GM19025 (cell line): Measurements from ENCODE around the gene SRMS.
A peak's percentile ranks its signal among the peaks of the same experiment; 100 is the strongest.
"Not testable (repeated sequence)": the region's sequence is repeated elsewhere in the genome, so short reads cannot be mapped to it uniquely, and the experiment has no call there.

Source experiments
- ATAC-seq: cut with Tn5 transposase; IDR thresholded peaks from one replicate; pipeline ENCODE4 v1.9.1; 2021; ENCODE audit warnings: mild to moderate bottlenecking, low read depth, moderate library complexity; ENCODE audit not compliant: unreplicated experiment

Gene SRMS

GRCh38 chr20:63579017-63579694, 31.6 kb upstream of the SRMS start:
- no peak for ATAC-seq

DNA sequence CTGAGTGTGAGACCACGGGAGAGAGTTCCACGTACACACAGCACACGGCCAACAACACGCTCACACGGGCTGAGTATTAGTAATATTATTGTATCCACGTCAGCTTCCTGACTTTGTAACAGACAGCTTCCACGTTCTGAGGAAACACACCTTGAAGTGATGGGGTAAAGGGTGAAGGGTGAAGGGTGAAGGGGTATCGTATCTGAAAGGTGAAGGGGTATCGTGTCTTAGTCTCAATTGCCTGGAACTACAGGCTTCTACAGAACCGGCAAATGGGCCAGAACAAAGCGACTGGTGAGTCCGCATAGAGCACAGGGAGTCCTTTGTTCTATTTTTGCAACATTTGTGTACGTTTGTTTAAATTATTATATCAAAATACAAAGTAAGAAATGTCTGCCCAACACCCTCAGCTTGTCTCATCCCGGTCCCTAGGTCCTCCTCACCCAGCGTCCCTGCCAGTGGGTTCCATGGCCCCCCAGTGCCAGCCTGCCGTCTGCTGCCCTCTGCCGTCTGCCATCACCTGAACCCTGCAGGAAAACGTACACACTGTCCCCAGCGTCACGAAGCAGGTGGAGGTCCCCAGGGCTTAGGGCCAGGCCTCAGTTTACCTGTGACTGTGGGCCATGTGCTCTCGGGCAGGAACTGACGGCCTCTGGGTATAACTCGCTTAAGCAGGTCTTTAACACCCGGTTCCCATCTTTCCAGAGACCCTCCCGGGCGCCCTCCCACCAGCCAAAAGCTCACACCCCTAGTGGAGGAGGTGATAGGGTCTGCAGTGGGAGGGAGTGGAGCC, 30.9 kb upstream of the SRMS start:
- no peak for ATAC-seq

DNA sequence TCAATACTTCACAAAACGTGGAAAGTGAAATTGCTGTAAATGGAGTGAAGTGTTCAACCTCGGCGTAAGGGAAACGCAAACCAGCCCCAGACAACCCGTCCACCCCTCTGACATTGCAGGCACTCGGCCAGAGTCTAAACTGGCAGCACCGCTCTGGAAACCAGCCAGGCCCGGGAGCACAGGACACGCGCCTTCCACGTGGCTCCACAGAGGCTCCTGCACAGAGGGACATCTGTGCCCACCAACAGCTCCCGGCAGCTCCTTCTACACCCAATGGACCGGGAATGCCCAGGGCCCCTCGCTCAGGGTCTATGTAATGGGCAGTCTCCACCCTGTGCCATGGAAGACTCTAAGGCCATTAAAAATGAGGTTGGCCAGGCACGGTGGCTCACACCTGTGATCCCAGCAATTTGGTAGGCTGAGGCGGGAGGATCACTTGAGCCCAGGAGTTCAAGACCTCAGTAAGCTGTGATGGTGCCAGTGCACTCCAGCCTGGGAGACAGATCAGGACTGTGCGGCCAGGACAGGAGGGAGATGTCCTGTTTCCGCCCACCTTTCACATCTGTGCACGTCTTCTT, 29.9 kb upstream of the SRMS start:
- ATAC-seq: no peak

DNA sequence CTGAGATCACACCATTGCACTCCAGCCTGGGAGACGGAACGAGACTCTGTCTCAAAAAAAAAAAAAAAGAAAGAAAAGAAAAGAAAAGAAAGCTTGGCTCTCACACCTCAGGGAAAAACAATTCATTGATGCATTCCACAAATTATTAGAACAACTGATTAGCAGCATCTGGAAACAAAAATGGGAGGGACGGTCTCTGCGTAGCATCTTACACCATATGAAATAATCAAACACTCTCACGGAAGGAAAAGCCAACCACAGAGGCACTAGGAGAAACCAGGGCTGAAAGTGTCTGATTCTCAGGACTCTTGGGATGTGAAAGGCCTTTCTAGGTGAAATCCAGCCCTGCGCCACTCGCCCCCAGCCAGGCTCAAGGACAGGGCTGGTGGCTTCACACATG, 28.8 kb upstream of the SRMS start:
- no peak for ATAC-seq

DNA sequence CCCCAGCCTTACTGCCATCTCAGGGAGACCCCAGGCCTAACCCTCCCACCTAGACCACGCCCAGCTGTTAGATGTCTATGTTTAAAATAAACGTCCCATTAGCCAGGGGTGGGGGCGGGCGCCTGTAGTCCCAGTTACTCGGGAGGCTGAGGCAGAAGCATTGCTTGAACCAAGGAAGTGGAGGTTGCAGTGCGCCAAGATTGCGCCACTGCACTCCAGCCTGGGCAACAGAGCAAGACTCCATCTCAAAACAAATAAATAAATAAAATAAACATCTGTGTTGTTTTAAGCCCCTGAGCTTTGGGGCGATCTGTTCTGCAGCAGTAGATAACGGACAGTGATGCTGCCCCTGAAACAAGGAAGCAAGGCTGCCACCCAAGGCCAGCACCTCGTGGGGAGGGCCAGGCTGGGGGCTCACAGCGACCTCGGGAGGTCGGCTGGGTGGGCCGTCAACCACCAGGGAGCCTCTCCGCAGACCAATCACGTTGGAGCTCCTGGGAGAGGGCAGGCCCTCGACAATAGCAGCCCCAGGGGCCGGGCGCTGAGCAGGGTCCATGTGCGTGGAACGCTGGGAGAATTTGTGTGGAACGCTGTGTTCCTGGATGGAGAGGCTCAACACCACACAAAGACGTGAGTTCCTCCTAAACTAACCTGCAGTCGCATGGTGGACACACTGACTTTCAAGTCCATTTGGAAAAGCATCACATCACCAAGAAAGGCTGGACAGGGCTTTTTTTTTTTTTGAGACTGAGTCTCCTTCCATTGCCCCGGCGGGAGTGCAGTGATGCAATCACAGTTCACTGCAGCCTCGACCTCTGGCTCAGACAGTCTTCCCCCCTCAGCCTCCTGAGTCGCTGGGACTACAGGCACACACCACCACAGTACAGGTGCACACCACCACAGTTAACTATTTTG, 27.5 kb upstream of the SRMS start:
- ATAC-seq: no peak

DNA sequence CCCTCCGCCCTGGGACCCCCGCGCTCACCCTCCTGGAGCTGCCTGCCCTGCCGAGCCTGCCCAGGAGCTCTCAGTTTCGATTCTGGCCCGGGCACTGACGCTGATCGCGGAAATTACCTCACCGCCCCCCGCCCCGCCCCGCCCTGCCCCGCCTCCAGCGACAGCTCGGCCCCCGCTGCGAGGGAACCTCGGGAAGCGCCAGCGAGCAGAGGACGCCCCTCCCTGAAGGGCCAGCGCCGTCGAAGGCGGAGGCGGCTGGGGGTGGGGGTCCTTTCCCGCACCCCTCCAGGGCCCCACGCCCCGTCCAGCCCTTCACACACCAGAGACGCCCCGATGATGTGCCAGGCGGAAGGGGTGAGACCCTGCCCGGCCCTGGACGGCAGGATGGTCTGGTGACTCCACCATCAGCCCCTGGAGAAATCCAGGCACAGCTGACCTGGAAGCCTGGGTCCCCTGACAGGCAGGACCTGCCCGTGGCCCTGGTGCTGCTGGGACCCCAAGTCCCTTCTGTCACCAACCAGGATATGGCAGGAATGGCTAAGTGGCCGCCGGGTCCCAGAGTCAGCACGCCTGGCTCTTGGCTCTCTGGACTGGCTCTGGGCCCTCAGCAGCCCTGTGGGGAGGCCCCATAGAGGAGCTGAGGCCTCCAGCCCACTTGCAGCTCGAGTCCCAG, 26.7 kb upstream of the SRMS start, which contains the start of gene HELZ2:
HELZ2 (minus strand) TSS at position 84 of the 673 bp plus-strand sequence. CDS start 1,854 bp downstream, outside the sequence.
- ATAC-seq: no peak

GRCh38 chr20:63573647-63574131, 26.1 kb upstream of the SRMS start:
- ATAC-seq: no peak

DNA sequence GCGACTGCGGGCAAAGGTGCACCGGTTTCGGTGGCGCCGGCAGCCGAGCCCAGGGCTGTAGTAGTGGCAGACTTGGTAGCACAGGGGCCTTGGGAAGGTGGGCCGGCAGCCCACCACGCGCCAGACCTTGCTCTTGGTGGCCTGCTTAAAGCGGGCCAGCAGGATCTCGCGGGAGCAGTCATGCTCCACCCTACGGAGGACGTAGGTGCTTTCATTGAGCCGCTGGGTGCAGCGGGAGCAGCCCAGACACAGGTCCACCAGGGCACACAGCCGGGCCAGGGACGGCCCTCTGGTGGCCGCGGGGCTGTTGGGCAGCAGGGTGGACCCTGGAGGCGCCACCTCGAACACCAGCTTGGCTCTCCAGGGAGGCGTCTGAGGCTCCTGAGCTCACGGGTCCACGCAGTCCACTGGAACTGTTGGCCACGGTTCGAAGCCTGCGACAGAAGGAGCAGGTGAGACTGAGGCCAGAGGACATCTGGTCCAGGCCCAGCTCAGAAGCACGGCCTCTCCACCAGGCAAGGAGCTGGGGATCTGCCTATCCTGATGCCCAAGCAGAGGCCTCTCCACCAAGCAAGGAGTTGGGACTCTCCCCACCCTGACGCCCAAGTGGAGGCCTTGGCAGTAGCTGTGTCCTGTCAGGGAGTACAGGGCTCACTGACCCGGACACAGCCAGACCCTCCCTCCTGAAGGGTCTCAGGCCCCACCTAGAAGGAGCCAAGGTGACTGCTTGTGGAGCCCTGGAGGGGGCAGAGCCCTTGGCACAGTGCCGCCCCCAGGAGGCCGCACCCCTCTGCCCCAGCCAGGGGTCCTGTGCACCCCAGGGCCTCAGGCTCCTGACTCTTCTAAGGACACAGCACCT, 25.5 kb upstream of the SRMS start:
- ATAC-seq: no peak

DNA sequence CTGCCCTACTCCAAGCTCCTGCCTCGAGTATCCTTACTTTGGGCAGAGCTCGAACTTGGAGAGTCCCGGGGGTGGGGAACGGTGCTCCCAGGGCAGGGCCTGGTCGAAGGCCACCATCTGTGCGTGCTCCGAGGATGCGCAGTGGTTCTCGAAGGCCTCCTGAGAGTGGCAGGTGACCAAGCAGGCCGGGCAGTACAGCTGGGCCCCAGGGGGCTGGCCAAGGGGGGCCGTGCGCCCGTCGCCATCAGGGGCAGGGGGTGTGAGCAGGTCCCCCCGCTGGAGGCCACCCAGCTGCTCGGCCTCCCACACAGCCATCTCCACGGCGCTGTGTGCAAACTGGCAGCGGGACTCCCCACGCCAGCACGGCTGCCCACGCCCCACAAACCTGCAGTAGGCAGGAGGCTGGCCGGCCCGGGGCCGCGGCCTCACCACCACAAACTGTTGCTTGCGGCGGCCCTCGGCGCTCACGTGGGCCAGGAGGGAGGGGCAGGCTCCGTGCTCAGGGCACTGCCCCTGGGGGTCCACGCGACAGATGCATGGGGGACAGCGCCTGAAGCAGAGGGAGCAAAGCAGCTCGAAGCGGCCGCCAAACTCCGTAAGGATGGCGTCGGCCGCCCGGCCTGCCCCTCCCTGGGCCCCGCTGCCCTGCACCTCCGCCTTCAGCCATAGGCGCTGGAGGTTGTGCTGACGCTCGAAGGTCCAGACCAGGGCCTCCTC, 24.7 kb upstream of the SRMS start:
- ATAC-seq: no peak

- not testable (repeated sequence) for ATAC-seq
These were observed 23.5 kb upstream of the SRMS start for GRCh38 chr20:63571087-63571478.

DNA sequence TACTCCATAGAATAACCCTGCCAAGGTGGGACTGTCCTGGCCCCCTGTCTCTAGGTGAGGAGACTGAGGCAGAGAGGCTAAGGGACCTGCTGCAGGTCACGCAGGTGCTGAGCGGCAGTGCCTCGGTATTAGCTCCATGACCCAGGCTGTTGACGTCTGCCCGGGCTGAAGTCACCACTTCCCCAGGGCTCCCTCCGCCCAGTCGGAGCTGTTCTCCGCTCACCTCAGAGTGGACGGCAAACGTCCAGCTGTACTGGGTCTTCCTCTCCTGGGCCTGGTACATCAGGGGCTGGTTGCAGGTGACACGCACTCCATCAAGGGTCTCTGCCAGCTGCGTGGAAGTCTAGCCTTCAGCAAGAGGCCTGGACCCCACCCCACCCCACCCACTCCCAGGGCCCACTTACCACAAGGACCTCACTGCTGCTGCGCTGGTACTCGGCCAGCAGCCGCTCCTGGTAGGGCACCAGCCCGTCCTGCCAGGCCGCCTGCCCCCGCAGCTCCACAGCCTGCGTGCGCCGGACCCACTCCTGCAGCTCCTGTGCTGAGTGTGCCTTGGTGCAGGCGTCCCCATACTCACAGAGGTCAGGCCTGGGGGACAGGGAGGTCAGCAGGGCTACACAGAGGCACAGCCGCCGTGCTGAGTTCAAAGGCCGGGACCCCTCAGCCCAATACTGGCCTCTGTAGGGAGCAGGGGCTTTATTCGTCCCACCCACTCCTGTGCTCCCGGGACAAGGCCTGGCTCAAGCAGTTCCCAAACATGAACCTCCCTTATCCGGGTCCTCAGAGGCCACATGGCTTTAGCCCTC, 22.9 kb upstream of the SRMS start:
- no peak for ATAC-seq

DNA sequence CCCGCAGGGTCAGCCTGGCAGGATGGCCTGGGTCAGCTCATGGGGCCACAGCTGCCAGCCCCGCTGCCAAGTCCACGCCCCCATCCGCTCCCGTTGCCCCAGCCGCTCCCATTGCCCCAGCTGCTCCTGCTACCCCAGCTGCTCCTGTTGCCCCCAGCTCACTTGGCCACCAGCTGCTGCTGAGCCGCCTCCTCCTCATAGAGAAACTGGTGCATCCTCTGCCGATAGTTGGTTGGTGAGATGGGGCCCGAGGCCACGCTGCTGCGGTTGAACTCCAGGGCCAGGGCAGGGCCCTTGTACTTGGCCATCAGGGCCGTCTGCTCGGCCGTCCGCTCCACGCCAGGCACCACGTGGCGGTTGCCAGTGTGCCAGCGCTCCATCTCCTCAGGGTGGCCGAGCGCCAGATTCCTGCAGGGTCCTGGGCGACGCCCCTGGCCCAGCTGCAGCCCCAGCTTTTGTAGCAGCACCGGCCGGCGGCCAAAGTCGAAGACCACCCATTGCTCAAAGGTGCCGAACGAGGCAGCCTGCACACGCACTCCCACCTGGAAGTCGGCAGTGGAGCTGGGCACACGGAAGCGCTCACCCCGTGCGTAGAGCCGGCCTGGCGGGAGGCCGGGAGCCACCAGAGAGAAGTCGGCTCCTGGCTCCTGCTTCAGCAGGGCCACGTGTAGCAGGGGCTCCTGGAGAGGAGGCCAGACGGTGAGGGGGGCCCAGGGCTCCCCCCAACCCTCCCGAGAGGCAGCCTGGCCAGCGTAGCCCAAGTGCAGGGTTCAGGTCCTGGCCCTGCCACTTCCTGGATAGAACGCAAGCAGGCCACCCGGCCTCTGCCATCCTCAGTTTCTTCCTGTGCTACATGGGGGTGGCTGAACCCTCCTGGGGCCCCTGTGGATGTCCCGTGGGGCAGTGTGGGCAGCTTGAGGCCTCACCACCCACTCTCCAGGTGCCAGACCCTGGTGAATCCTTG, 21.7 kb upstream of the SRMS start:
- no peak for ATAC-seq

- ATAC-seq: no peak
These were observed 20.8 kb upstream of the SRMS start for GRCh38 chr20:63568170-63568981.

DNA sequence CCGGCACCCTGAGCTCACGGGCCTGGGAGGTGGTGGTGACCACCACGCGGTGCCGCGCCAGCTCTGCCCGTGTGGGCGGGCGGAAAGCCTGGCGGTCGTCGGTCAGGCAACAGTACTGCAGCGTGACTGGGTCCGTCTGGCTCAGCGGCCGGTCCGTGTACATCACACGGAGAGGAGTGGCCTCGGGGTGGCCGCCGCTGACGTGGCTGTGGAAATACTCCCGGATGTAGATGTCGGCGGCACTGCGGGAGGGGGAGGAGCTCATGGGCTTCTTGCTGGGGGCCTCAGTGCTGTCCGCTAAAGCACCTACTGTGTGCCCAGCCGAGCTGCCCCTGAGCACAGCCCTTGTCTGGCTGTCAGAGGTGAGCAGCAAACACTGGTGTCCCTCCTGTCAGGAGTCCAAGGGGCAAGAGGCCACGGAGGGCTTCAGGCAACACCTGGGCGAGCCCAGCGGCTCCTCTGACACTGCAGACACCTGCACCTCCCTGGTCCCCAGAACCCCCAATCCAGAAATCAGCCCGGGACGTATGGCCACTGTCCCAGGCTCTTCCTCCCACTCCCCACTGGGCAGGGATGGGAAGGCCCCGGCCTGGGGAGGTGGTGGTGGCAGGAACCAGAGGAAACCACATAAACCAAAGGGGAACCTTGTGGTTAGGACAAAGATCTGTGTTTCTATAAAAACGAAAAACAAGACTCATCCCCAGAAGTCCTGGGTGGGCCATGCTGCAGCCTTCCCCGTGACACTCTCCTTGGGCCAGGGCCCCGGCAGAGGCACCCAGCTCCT, 20.0 kb upstream of the SRMS start:
- peak; percentile 56 for ATAC-seq

- no peak for ATAC-seq
These were observed 19.5 kb upstream of the SRMS start for GRCh38 chr20:63567136-63567385.
